Cerebellar nuclear complex (tissue), 1 donor: Measurements from ENCODE around the gene RPP25L.
A peak's percentile ranks its signal among the peaks of the same experiment; 100 is the strongest.

Experiments
- DNase-seq, 2 experiments: peaks; one replicate each; lab custom pipeline; 2025; lab: John Stamatoyannopoulos, UW

Gene RPP25L

GRCh38 chr9:34585946-34586669 lies 25.8 kb downstream of the RPP25L start:
- DNase-seq: no peak

GRCh38 chr9:34584970-34585369 lies 26.9 kb downstream of the RPP25L start:
- DNase-seq: no peak

GRCh38 chr9:34582787-34583186 lies 29.1 kb downstream of the RPP25L start:
- no peak for DNase-seq

- DNase-seq: no peak
Observed at GRCh38 chr9:34581318-34581717, 30.6 kb downstream of the RPP25L start.

- no peak for DNase-seq
Observed at GRCh38 chr9:34580358-34580757, 31.5 kb downstream of the RPP25L start.

GRCh38 chr9:34579808-34580163 lies 32.1 kb downstream of the RPP25L start:
- no peak for DNase-seq

GRCh38 chr9:34579104-34579807 lies 32.6 kb downstream of the RPP25L start:
- no peak for DNase-seq

- DNase-seq: no peak
Observed at GRCh38 chr9:34578241-34579103, 33.4 kb downstream of the RPP25L start.

GRCh38 chr9:34577400-34578240 lies 34.3 kb downstream of the RPP25L start:
- no peak for DNase-seq

GRCh38 chr9:34576597-34577399 lies 35.1 kb downstream of the RPP25L start:
- peak in 1 of 2 experiments; percentile 39 for DNase-seq

GRCh38 chr9:34575862-34576596 lies 35.9 kb downstream of the RPP25L start:
- DNase-seq: no peak

- DNase-seq: no peak
Observed at GRCh38 chr9:34575241-34575640, 36.7 kb downstream of the RPP25L start.

GRCh38 chr9:34574571-34574970 lies 37.3 kb downstream of the RPP25L start:
- DNase-seq: no peak

GRCh38 chr9:34573599-34574325 lies 38.1 kb downstream of the RPP25L start:
- DNase-seq: no peak

- DNase-seq: no peak
Observed at GRCh38 chr9:34572628-34573027, 39.3 kb downstream of the RPP25L start.

- DNase-seq: no peak
Observed at GRCh38 chr9:34572092-34572491, 39.8 kb downstream of the RPP25L start.

GRCh38 chr9:34571481-34571810 lies 40.5 kb downstream of the RPP25L start:
- no peak for DNase-seq

GRCh38 chr9:34570809-34571480 lies 41.0 kb downstream of the RPP25L start:
- DNase-seq: peak; percentile 71 to 91

- DNase-seq: peak in 1 of 2 experiments; percentile 27
Observed at GRCh38 chr9:34570376-34570775, 41.5 kb downstream of the RPP25L start.
